ENCODE data around the gene CABLES2. TPM values are rescaled to one million over a fixed set of nuclear protein-coding genes. Genes with fewer than 3 reads are reported as not detected.

Gene CABLES2
- total and polyA plus RNA-seq, 9 of the 15 experiments (the other 6 are each of a cell fraction or from before 2014, with no cell fraction given), result 0.46 to 4.2 (median 1.6) TPM

DNA sequence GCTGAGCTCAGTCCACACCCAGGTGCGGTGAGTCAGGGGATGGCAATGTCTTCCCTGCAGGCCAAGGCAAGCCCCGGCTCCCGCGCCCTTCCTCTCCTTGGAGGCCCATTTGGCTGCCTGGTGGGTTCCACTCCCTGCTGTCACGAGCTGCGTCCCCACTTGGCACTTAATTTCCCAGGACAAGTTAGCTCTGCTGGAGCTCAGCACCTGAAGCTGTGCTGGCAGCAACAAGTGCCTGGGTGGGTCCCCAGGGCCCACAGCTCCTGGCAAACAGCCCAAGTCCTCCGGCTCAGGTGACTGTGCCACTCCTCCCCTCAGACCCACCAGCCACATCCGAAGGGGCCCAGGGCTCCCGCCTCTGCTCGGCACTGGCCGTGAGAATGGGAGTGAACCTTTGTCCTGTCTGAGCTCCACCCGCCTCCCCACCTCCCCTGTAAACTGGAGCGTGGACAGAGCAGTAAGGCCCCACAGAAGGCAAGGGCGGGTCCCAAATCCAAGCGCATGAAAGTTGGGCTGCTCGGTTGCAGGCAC is 56.9 kb downstream of the CABLES2 start:
- H3K9ac ChIP-seq (ENCODE audit: insufficient read depth in 1 of 2, low read depth in 2 of 2, low read length in 2 of 2), result no peak overlapping the region
- 84% methylated on average over 14 of the region's 16 CpGs for WGBS (ENCODE audit: insufficient coverage, low coverage, missing lambda C conversion rate)
- no peak for TF ChIP-seq HDAC1 (IDR thresholded peaks at IDR 0.05)
- TF ChIP-seq ZNF121 (CRISPR knock-in tag; conservative IDR thresholded peaks at IDR 0.05), result peak; percentile 60
- H3K4me1 ChIP-seq (replicated peaks in 1 of 2; ENCODE audit: control insufficient read depth in 2 of 2, insufficient read depth in 2 of 2, low read length in 2 of 2), result peaks cover 0 to 48% of the 10 kb centered on the region in 2 experiments; a peak in 2 of 5 replicates
- no peaks in the 10 kb centered on the region for H3K27me3 ChIP-seq (ENCODE audit: control insufficient read depth in 2 of 2, insufficient read depth in 2 of 2, low read length in 2 of 2)
- ATAC-seq (no peak), FAIRE-seq (no peak), DNase-seq (ENCODE audit: extremely low read depth in 1 of 4, low spot score in 3 of 4) (no peak)
- ChIA-PET POLR2A (interaction anchor here (0.7 to 1.3 kb wide), 4 partner anchors 9 to 26 kb away, joined by 3 to 5 read pairs (median 4); no protein-coding TSS in a partner anchor), CTCF (ENCODE audit: low intra/inter-chr PET ratio) (no interaction called here)
- no peaks in the 10 kb centered on the region for H3K9me3 ChIP-seq (replicated peaks; ENCODE audit: control insufficient read depth, insufficient read depth, low read depth, low read length)
- H3K4me3 ChIP-seq, result no peak overlapping the region
- H3K79me2 ChIP-seq (ENCODE audit: control insufficient read depth, insufficient read depth, low read length), result peaks cover 6% of the 10 kb centered on the region; the same call in 2 of the 3 replicates
- intact Hi-C loops (cut with micrococcal nuclease), result no loop called here
- no peaks in the 10 kb centered on the region for H4K20me1 ChIP-seq (replicated peaks; ENCODE audit: control insufficient read depth, insufficient read depth, low read length)
- no peak overlapping the region for H2AFZ ChIP-seq (ENCODE audit: low read depth, low read length)
- H3K4me2 ChIP-seq (ENCODE audit: insufficient read depth, low read length), result no peak overlapping the region
- peaks cover 2% of the 10 kb centered on the region for H3K9me1 ChIP-seq (ENCODE audit: control insufficient read depth, insufficient read depth, low read length)
- H3K36me3 ChIP-seq (ENCODE audit: control insufficient read depth, insufficient read depth, low read length), result peaks cover 76% of the 10 kb centered on the region; the same call in 2 of the 3 replicates
- in situ Hi-C loops (cut with MboI), result no loop called here
- no peak overlapping the region for H3K27ac ChIP-seq (ENCODE audit: extremely low read depth, low read depth, low read length)
- BruUV-seq (replicated peaks), result no TSS peak

DNA sequence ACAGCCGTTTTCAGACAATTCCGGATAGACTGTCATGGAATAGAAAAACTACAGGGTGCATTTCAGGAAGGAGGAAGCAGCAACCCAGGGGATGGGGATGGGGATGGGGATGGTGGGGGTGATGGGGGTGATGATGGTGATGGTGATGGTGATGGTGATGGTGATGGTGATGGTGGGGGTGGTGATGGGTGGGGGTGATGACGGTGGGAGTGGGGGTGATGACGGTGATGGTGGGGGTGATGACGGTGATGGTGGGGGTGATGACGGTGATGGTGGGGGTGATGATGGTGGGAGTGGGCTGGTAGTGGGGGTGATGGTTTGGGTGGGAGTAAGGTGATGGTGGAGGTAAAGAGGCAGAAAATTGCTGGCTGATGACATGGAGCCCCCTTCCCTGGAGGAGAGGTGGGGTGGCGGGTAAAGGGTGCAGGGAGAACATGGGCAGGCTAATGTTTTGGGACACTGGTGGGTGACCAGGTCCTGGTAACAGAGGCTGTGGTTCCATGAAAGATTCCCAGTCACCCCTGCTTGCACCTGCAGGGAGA is 57.5 kb downstream of the CABLES2 start:
- no peak overlapping the region for H3K9ac ChIP-seq (ENCODE audit: insufficient read depth in 1 of 2, low read depth in 2 of 2, low read length in 2 of 2)
- peaks cover 0 to 43% of the 10 kb centered on the region in 2 experiments; a peak in 2 of 5 replicates for H3K4me1 ChIP-seq (replicated peaks in 1 of 2; ENCODE audit: control insufficient read depth in 2 of 2, insufficient read depth in 2 of 2, low read length in 2 of 2)
- H3K27ac ChIP-seq (ENCODE audit: extremely low read depth, low read depth, low read length), result no peak overlapping the region
- ATAC-seq (no peak), FAIRE-seq (no peak), DNase-seq (ENCODE audit: extremely low read depth in 1 of 4, low spot score in 3 of 4) (peak in 3 of 4 experiments; percentile 41 to 59 (median 48))
- ChIA-PET CTCF (ENCODE audit: low intra/inter-chr PET ratio) (no interaction called here), POLR2A (interaction anchor here (0.9 to 1.3 kb wide), 3 partner anchors 8 to 26 kb away, joined by 3 to 5 read pairs (median 4); no protein-coding TSS in a partner anchor)
- no TSS peak for BruUV-seq (replicated peaks)
- intact Hi-C loops (cut with micrococcal nuclease) (no loop called here), in situ Hi-C loops (cut with MboI) (no loop called here)
- peaks cover 72% of the 10 kb centered on the region; the same call in 2 of the 3 replicates for H3K36me3 ChIP-seq (ENCODE audit: control insufficient read depth, insufficient read depth, low read length)
- peaks cover 2% of the 10 kb centered on the region for H3K9me1 ChIP-seq (ENCODE audit: control insufficient read depth, insufficient read depth, low read length)
- H3K27me3 ChIP-seq (ENCODE audit: control insufficient read depth in 2 of 2, insufficient read depth in 2 of 2, low read length in 2 of 2), result no peaks in the 10 kb centered on the region
- no peaks in the 10 kb centered on the region for H3K9me3 ChIP-seq (replicated peaks; ENCODE audit: control insufficient read depth, insufficient read depth, low read depth, low read length)
- no peak overlapping the region for H3K4me3 ChIP-seq
- 68% methylated on average over 7 of the region's 7 CpGs for WGBS (ENCODE audit: insufficient coverage, low coverage, missing lambda C conversion rate)
- H3K79me2 ChIP-seq (ENCODE audit: control insufficient read depth, insufficient read depth, low read length), result peaks cover 1% of the 10 kb centered on the region; the same call in 1 of the 3 replicates
- H3K4me2 ChIP-seq (ENCODE audit: insufficient read depth, low read length), result no peak overlapping the region
- H4K20me1 ChIP-seq (replicated peaks; ENCODE audit: control insufficient read depth, insufficient read depth, low read length), result no peaks in the 10 kb centered on the region
- no peak overlapping the region for H2AFZ ChIP-seq (ENCODE audit: low read depth, low read length)
- TF ChIP-seq PHF8 (IDR thresholded peaks at IDR 0.05; ENCODE audit: borderline replicate concordance, low read length) (no peak), CCAR2 (IDR thresholded peaks at IDR 0.05; ENCODE audit: low read depth, low read length) (no peak), POU5F1 (IDR thresholded peaks at IDR 0.05; ENCODE audit: borderline replicate concordance, low read depth, low read length, partially characterized antibody) (no peak), FOSL1 (tag; conservative IDR thresholded peaks at IDR 0.05) (no peak), MAFK (IDR thresholded peaks at IDR 0.05; ENCODE audit: low read length) (no peak), ZNF707 (CRISPR knock-in tag; conservative IDR thresholded peaks at IDR 0.05) (no peak), SRSF7 (optimal IDR thresholded peaks at IDR 0.05; ENCODE audit: low read depth, low read length) (no peak)
- TF ChIP-seq, protein P1, sequence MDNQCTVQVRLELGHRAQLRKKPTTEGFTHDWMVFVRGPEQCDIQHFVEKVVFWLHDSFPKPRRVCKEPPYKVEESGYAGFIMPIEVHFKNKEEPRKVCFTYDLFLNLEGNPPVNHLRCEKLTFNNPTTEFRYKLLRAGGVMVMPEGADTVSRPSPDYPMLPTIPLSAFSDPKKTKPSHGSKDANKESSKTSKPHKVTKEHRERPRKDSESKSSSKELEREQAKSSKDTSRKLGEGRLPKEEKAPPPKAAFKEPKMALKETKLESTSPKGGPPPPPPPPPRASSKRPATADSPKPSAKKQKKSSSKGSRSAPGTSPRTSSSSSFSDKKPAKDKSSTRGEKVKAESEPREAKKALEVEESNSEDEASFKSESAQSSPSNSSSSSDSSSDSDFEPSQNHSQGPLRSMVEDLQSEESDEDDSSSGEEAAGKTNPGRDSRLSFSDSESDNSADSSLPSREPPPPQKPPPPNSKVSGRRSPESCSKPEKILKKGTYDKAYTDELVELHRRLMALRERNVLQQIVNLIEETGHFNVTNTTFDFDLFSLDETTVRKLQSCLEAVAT (IDR thresholded peaks at IDR 0.05), result no peak

Data from K562 (cell line).